Osteoblast (primary cell): Measurements from ENCODE around the gene C5orf47. TPM values are rescaled to one million over a fixed set of nuclear protein-coding genes. Genes with fewer than 3 reads are reported as not detected.

Experiments
- DNase-seq: peaks from one replicate; pipeline ENCODE4 v3.0.0; 2011; ENCODE audit warnings: low spot score, mixed read lengths; ENCODE audit not compliant: insufficient read length; ENCODE audit errors: missing footprints
- H2AFZ ChIP-seq: 2 replicates; pipeline ENCODE4 v1.6.0; 2011; ENCODE audit warnings: mild to moderate bottlenecking, low read length
- H3K27ac ChIP-seq: 2 replicates; pipeline ENCODE4 v1.5.1; 2011; ENCODE audit warnings: mild to moderate bottlenecking, low read depth, low read length, moderate library complexity
- H3K27me3 ChIP-seq: 2 replicates; pipeline ENCODE4 v1.6.0; 2012; ENCODE audit warnings: mild to moderate bottlenecking, control low read depth, inconsistent platforms, low read length, moderate library complexity; ENCODE audit not compliant: insufficient read depth
- H3K36me3 ChIP-seq: 2 replicates; pipeline ENCODE4 v1.5.1; 2011; ENCODE audit warnings: mild to moderate bottlenecking, low read length, control low read depth, moderate library complexity; ENCODE audit not compliant: insufficient read depth
- H3K4me1 ChIP-seq: 2 replicates; pipeline ENCODE4 v1.5.1; 2011; ENCODE audit warnings: mild to moderate bottlenecking, low read length, control low read depth, moderate library complexity; ENCODE audit not compliant: insufficient read depth
- H3K4me2 ChIP-seq: 2 replicates; pipeline ENCODE4 v1.6.0; 2011; ENCODE audit warnings: mild to moderate bottlenecking, low read length; ENCODE audit not compliant: insufficient read depth
- H3K4me3 ChIP-seq: fragments of 200-600 bp; sonication (generic); 3 replicates; pipeline ENCODE4 v1.5.1; 2012; ENCODE audit warnings: mild to moderate bottlenecking, low read length, inconsistent platforms; ENCODE audit not compliant: insufficient read depth
- H3K79me2 ChIP-seq: 2 replicates; pipeline ENCODE4 v1.6.0; 2012; ENCODE audit warnings: mild to moderate bottlenecking, low read length, control low read depth, inconsistent platforms; ENCODE audit not compliant: insufficient read depth
- H3K9me3 ChIP-seq: 2 replicates; pipeline ENCODE4 v1.5.1; 2011; ENCODE audit warnings: low read depth, low read length, control low read depth
- H4K20me1 ChIP-seq: 2 replicates; pipeline ENCODE4 v1.6.0; 2012; ENCODE audit warnings: mild to moderate bottlenecking, low read length, control low read depth; ENCODE audit not compliant: insufficient read depth
- total RNA-seq: library from RNA; depleted of rRNA; stranded (reverse); fragments of >200 nt; gene quantifications from 2 replicates; pipeline ENCODE4 v1.2.3, GENCODE V29; 2012
- TF ChIP-seq, protein P1 (sequence below): IDR thresholded peaks from 2 replicates; pipeline ENCODE4 v1.5.1; 2011; ENCODE audit warnings: mild to moderate bottlenecking, low read depth, low read length, moderate library complexity; ENCODE audit errors: extremely low read depth

The C5orf47 gene, protein sequence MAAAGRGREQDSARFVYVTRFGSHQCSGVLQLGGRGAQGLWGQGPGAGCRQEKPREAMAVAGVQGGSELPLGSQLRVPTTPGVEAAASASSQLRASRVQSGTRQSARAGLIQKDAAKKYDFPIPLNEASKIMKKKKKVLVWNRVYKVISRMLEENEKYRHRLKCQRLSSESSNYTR
- not detected in 2 replicates for total RNA-seq

DNA sequence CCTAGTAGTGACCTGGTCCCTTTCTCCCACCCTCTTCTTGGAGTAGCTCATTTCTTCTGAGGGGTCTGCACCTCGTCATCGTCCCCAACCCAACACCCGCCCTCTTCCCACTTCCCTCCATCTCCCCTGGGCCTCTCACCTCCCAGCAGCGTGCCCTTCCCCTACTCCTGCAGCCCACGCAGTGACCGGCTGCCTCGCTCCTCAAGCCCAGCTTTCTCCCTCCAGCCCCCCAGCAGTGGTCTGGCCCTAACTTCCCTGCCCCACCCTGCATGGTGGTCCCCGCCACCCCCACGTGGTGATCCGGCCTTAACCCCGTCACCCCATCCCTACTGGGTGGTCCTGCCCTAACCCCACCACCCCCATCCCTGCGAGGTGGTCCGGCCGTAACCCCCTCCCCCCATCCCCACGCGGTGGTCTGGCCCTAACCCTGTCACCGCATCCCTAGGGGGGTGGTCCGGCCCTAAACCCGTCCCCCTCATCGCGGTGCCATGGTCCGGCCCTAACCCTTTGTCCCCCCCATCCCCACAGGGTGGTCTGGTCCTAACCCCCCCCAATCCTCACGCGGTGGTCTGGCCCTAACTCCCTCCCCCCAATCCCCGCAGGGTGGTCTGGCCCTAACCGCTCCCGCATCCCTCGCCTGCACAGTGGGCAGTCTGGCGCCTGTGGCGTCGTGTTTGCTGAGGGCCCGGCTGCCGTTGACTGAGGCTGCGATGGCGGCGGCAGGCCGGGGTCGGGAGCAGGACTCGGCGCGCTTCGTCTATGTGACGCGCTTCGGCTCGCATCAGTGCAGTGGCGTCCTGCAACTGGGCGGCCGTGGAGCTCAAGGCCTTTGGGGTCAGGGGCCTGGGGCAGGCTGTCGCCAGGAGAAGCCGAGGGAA, at the start of gene C5orf47:
TSS of gene C5orf47 (plus strand) at position 617 of the 878 bp plus-strand sequence. CDS start at position 711, 94 bp downstream.
- no peaks in the 10 kb centered on the region for H3K27me3 ChIP-seq
- no peaks in the 10 kb centered on the region for H3K79me2 ChIP-seq
- TF ChIP-seq, protein P1, sequence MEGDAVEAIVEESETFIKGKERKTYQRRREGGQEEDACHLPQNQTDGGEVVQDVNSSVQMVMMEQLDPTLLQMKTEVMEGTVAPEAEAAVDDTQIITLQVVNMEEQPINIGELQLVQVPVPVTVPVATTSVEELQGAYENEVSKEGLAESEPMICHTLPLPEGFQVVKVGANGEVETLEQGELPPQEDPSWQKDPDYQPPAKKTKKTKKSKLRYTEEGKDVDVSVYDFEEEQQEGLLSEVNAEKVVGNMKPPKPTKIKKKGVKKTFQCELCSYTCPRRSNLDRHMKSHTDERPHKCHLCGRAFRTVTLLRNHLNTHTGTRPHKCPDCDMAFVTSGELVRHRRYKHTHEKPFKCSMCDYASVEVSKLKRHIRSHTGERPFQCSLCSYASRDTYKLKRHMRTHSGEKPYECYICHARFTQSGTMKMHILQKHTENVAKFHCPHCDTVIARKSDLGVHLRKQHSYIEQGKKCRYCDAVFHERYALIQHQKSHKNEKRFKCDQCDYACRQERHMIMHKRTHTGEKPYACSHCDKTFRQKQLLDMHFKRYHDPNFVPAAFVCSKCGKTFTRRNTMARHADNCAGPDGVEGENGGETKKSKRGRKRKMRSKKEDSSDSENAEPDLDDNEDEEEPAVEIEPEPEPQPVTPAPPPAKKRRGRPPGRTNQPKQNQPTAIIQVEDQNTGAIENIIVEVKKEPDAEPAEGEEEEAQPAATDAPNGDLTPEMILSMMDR, result no peak
- H3K4me2 ChIP-seq, result no peak within 1 kb of the TSS
- H3K27ac ChIP-seq, result no peak within 1 kb of the TSS
- no peaks in the 10 kb centered on the region for H3K36me3 ChIP-seq
- H4K20me1 ChIP-seq, result no peaks in the 10 kb centered on the region
- no peak within 1 kb of the TSS for H3K4me3 ChIP-seq
- H2AFZ ChIP-seq, result no peak within 1 kb of the TSS
- no peak for DNase-seq
- H3K9me3 ChIP-seq, result no peaks in the 10 kb centered on the region
- no peaks in the 10 kb centered on the region for H3K4me1 ChIP-seq

DNA sequence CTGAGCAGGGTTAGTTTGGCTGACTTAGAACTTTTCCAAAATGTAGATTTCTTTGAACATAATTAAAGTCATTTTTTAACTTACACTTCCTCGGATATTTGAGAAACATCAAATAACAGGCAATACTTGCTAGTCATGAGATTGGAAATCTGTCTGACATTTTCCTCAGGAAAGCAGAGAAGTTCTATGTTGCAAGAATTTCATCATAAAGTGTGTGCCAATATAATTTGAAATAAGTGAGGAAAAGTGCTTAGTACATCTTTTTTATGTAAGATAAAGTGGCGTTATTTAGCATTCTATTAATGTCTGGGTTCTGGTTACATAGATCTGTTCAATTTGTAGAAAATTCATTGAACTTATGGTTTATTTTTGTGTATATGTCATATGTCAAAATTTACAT, 48.7 kb upstream of the C5orf47 start:
- Histone ChIP-seq H3K4me1 (no peaks in the 10 kb centered on the region), H4K20me1 (peaks cover 4% of the 10 kb centered on the region), H3K4me3 (no peak overlapping the region), H2AFZ (no peak overlapping the region), H3K27me3 (no peaks in the 10 kb centered on the region), H3K4me2 (no peak overlapping the region), H3K27ac (no peak overlapping the region), H3K36me3 (peaks cover 5% of the 10 kb centered on the region), H3K79me2 (peaks cover 19% of the 10 kb centered on the region), H3K9me3 (no peaks in the 10 kb centered on the region)
- no peak for DNase-seq
- TF ChIP-seq, protein P1, result no peak

DNA sequence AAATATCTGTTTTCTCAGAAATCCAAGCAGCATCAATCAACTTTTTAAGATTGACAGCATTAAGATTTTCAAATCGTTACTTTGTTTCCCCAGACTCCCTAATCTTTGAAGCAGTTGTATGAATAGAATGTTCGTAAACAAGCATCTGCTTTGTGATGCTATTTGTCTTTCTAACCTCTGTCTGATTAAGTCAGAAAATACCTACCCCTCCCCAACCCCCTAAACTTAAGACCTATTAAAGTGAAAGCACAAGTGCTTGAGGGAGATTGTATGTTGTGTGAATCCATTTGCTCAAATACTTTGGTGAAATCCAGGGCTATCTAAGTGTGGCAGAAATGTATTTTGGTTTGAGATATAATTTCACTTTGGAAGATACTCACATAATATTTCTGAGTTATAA, 47.9 kb upstream of the C5orf47 start:
- no peaks in the 10 kb centered on the region for H3K9me3 ChIP-seq
- peaks cover 10% of the 10 kb centered on the region for H3K36me3 ChIP-seq
- no peak overlapping the region for H2AFZ ChIP-seq
- no peak for DNase-seq
- H3K79me2 ChIP-seq, result peaks cover 19% of the 10 kb centered on the region
- H3K27me3 ChIP-seq, result no peaks in the 10 kb centered on the region
- H3K4me2 ChIP-seq, result no peak overlapping the region
- H3K27ac ChIP-seq, result no peak overlapping the region
- H3K4me1 ChIP-seq, result no peaks in the 10 kb centered on the region
- H3K4me3 ChIP-seq, result no peak overlapping the region
- TF ChIP-seq, protein P1, result no peak
- peaks cover 4% of the 10 kb centered on the region for H4K20me1 ChIP-seq

DNA sequence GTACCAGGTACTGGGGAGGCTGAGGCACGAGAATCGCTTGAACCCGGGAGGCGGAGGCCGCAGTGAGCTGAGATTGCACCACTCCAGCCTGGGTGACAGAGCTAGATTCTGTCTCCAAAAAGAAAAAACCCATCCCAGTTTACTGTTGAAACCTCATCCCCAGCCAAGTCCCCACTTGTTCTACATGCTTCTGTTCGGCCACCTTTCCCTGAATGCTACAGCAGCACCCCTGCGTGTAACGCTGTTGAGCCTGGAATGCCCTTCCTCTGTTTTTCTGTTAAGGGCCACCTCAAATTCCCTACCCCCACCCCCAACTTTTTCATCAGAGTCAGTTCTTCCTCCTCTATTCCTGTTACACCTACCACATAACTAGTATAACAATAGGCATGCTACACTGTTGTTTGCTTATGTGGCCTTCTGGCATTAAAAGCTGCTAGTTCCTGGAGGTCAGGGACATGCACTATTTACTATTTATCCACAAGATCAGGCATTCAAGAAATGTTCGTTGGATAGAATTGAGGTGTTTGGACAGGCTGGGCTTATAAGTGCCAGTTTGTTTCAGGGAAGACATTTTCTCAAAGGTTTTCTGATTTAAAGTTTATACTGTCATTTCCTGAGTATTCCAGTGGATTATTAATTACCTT, 47.1 kb upstream of the C5orf47 start:
- DNase-seq, result no peak
- no peaks in the 10 kb centered on the region for H3K27me3 ChIP-seq
- H3K27ac ChIP-seq, result no peak overlapping the region
- no peak overlapping the region for H3K4me2 ChIP-seq
- no peaks in the 10 kb centered on the region for H3K9me3 ChIP-seq
- H3K36me3 ChIP-seq, result peaks cover 17% of the 10 kb centered on the region
- H2AFZ ChIP-seq, result no peak overlapping the region
- H3K4me3 ChIP-seq, result no peak overlapping the region
- H4K20me1 ChIP-seq, result peaks cover 4% of the 10 kb centered on the region
- peaks cover 19% of the 10 kb centered on the region for H3K79me2 ChIP-seq
- TF ChIP-seq, protein P1, result no peak
- no peaks in the 10 kb centered on the region for H3K4me1 ChIP-seq
